ENCODE data around the gene FNTB.
A peak's percentile ranks its signal among the peaks of the same experiment; 100 is the strongest.

GRCh38 chr14:64937821-64938193 is 48.9 kb upstream of the FNTB start:
- TF ChIP-seq CTCF (IDR thresholded peaks at IDR 0.05), result peak in 1 of 4 experiments; percentile 35
- TF ChIP-seq POLR2A (IDR thresholded peaks at IDR 0.05), result no peak
- no peak for TF ChIP-seq POLR2AphosphoS5 (IDR thresholded peaks at IDR 0.05)
